Heart right ventricle (tissue), 16 donors: ENCODE data around the gene WDR49. TPM values are rescaled to one million over a fixed set of nuclear protein-coding genes. Genes with fewer than 3 reads are reported as not detected.
"Not testable (repeated sequence)": the region's sequence is repeated elsewhere in the genome, so short reads cannot be mapped to it uniquely, and the experiment has no call there.

Experiments used
- ATAC-seq, 8 donors: fragments of 200-7000 bp; cut with Tn5 transposase; one replicate each; pipeline ENCODE4 v1.9.1; 2020; ENCODE audit warnings: mild to moderate bottlenecking in 8 of 8, moderate library complexity in 8 of 8, moderate number of reproducible peaks in 1 of 8
- DNase-seq, 2 donors: peaks; one replicate each; pipeline ENCODE4 v3.0.0-alpha.2; 2020
- H3K27ac ChIP-seq, 10 donors: fragments of 200-600 bp; sonication (generic) in 2 of 10; one replicate each; pipeline versions ENCODE4 v1.5.0 to v1.8.0; 2020 to 2022; ENCODE audit warnings: mild to moderate bottlenecking in 3 of 10
- H3K27me3 ChIP-seq, 7 donors: fragments of 200-600 bp; one replicate each; pipeline ENCODE4 v1.8.0; 2021 to 2022; ENCODE audit warnings: mild to moderate bottlenecking in 2 of 7
- H3K36me3 ChIP-seq, 9 donors: fragments of 200-600 bp; sonication (generic) in 1 of 9; one replicate each; pipeline versions ENCODE4 v1.5.0 to v1.8.0; 2020 to 2022; ENCODE audit warnings: mild to moderate bottlenecking in 2 of 9
- H3K4me1 ChIP-seq, 9 donors: fragments of 200-600 bp; sonication (generic) in 1 of 9; one replicate each; pipeline versions ENCODE4 v1.5.0 to v1.8.0; 2020 to 2022; ENCODE audit warnings: mild to moderate bottlenecking in 4 of 9
- H3K4me3 ChIP-seq, 10 donors: fragments of 200-600 bp; sonication (generic) in 2 of 10; one replicate each; pipeline versions ENCODE4 v1.5.0 to v1.8.0; 2020 to 2022; ENCODE audit warnings: mild to moderate bottlenecking in 7 of 10, moderate library complexity in 2 of 10
- H3K9me3 ChIP-seq, 11 donors: fragments of 200-600 bp in 10 of 11; sonication (generic) in 2 of 11; one replicate each; pipeline versions ENCODE4 v1.5.0 to v1.8.0; 2013 to 2022; ENCODE audit warnings: mild to moderate bottlenecking in 2 of 11, control low read depth in 1 of 11, moderate library complexity in 1 of 11
- WGBS, 2 donors: extraction: QIAGEN DNeasy Blood & Tissue Kit; methylation state at CpG; one replicate each; pipeline ENCODE4 v1.1.7; 2013; ENCODE audit warnings: inconsistent platforms in 1 of 2; 5-methylcytosine and 5-hydroxymethylcytosine counted together
- intact Hi-C, 10 donors: fragments of 100-400 bp; cut with DNase I; formaldehyde crosslinking; loops; one replicate each; pipeline versions ENCODE4 v1.11.1 to v1.14.2; 2022
- polyA plus RNA-seq, 2 donors: library from polyadenylated mRNA; stranded (reverse); fragments of 200-250 nt; gene quantifications; one replicate each; pipeline ENCODE4 v1.2.3, GENCODE V29; 2013
- total RNA-seq, 10 donors: library from RNA; stranded (reverse); fragmentation: NEBNext Ultra II Directional in 3 of 10; extraction: Animal tissue kit (Norgen Biotek cat#: 25700) in 3 of 10; gene quantifications; one replicate each; pipeline versions ENCODE4 v1.2.1 to v1.2.4, GENCODE V29; 2021 to 2023
- TF ChIP-seq, protein P1 (sequence below), 9 donors: fragments of 200-600 bp; sonication (generic) in 2 of 9; IDR thresholded peaks; one replicate each; pipeline versions ENCODE4 v1.5.0 to v1.8.0; 2021 to 2022; ENCODE audit warnings: antibody characterized with exemption in 9 of 9, mild to moderate bottlenecking in 5 of 9, moderate library complexity in 1 of 9
- donor health status: Arrhythmogenic right ventricular cardiomyopathy.
- donor health status: ischemic (EF 13 %, LVEDD 7.1; RV severe dilation, severe dysfunction).
- donor health status: healthy with polysubstance abuse.
- donor health status: DM: no; HTN: yes; CAD: no.
- donor health status: DM: no; HTN: no; CAD: no.
- donor health status: ischemic (EF 25% LVEDD 6.9; RV normal size, moderate dysfunction).
- donor health status: ischemic (EF 25% LVEDD 5.7; RV mildly dilated, moderate dysfunction).
- donor health status: healthy.
- donor health status: DM: yes; HTN: yes; CAD: no.
- donor health status: Ischemic cardiomyopathy.
- donor health status: ischemic (EF 35%, LVEDD 5.7; RV mildly dilated, moderate dysfunction).
- donor health status: nonischemic (EF 11% LVEDD 7.7; RV severe dilation, severe dysfunction).
- donor health status: DM: yes; HTN: yes; CAD: no.
- donor health status: PGD.
- donor health status: ischemic (EF 29% LVEDD 5.4; RV normal size, mild dysfunction).
- donor health status: nonischemic (EF 23%, LVEDD 6.1; RV moderate dilation, normal function).

The WDR49 gene
- total and polyA plus RNA-seq, 12 donors = 0.06 to 6.6 (median 2.1) TPM

DNA sequence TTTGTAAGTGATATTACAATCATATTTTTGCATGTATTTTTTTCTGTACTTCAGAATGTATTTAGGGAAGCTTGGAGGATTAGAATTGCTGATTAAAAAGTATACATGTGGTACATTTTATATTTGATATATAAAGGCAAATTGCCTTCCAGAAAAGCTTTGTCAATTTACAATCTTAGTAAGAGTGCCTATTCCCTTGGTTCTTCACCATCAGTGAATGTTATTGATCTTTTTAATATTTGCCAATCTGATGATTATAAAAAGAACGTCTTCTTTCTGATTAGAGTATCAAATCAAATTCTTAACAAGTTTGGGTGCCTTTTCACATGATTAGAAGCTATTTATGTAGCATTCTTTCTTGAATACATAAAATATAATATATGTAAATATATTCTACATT, 9.1 kb downstream of the WDR49 start:
- no peak overlapping the region for H3K4me3 ChIP-seq
- H3K9me3 ChIP-seq = peaks cover 0 to 22% (median 6%) of the 10 kb centered on the region in 11 donors
- TF ChIP-seq, protein P1, sequence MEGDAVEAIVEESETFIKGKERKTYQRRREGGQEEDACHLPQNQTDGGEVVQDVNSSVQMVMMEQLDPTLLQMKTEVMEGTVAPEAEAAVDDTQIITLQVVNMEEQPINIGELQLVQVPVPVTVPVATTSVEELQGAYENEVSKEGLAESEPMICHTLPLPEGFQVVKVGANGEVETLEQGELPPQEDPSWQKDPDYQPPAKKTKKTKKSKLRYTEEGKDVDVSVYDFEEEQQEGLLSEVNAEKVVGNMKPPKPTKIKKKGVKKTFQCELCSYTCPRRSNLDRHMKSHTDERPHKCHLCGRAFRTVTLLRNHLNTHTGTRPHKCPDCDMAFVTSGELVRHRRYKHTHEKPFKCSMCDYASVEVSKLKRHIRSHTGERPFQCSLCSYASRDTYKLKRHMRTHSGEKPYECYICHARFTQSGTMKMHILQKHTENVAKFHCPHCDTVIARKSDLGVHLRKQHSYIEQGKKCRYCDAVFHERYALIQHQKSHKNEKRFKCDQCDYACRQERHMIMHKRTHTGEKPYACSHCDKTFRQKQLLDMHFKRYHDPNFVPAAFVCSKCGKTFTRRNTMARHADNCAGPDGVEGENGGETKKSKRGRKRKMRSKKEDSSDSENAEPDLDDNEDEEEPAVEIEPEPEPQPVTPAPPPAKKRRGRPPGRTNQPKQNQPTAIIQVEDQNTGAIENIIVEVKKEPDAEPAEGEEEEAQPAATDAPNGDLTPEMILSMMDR (IDR thresholded peaks at IDR 0.05) = no peak
- intact Hi-C loops = no loop called here
- H3K36me3 ChIP-seq = no peaks in the 10 kb centered on the region
- H3K4me1 ChIP-seq = no peaks in the 10 kb centered on the region
- WGBS, 2 donors = 64 to 71% methylated on average over 1 of the region's 1 CpG
- ATAC-seq = no peak
- no peak for DNase-seq
- H3K27me3 ChIP-seq = no peaks in the 10 kb centered on the region
- H3K27ac ChIP-seq = no peak overlapping the region

DNA sequence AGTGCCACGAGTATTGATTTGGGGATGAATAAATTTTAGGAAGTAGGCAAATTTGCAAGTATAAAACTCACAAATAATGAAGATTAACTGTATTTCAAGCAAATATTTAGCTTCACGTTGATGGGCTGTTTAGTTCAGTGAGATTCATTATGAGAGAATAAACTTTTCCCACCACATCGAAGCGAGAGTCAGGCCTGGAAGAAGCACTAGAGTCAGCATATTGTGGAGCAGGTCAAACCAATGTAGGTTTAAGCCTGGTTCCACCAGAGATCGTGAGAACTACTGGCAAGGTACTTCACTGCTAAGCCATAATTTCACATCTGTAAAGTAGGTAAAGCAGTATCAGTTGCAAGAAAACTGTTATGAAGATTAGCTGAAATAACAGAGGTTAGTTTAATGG, 22.3 kb downstream of the WDR49 start:
- no peak for DNase-seq
- intact Hi-C loops = no loop called here
- WGBS, 2 donors = 55% methylated on average over 5 of the region's 5 CpGs
- Histone ChIP-seq H3K36me3 (no peaks in the 10 kb centered on the region), H3K4me1 (no peaks in the 10 kb centered on the region), H3K27ac (no peak overlapping the region), H3K4me3 (no peak overlapping the region), H3K9me3 (peaks cover 0 to 2% (median 0%) of the 10 kb centered on the region in 11 donors), H3K27me3 (no peaks in the 10 kb centered on the region)
- TF ChIP-seq, protein P1 (IDR thresholded peaks at IDR 0.05) = no peak
- no peak for ATAC-seq

DNA sequence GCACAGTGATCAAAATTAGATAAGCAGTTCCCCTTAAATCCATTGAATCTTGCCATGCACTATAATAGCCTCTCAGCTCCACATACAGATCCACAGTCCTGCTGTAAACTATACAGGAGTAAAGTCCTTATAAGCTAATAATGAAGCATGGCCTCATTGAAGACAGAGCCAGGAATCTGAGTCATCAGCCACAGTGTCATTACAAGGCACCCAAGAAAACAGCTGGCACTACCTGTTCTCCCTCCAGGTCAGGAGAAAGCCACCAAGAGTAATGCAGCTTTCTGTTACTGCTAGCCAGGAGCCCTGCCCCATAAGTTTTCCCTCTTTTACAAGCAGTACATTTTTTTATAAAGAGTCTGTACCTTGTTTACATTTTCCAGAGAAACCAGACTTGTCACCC, 27.3 kb downstream of the WDR49 start:
- H3K27me3 ChIP-seq = no peaks in the 10 kb centered on the region
- H3K9me3 ChIP-seq = no peaks in the 10 kb centered on the region
- TF ChIP-seq, protein P1 (IDR thresholded peaks at IDR 0.05) = no peak
- H3K4me3 ChIP-seq = no peak overlapping the region
- H3K27ac ChIP-seq = no peak overlapping the region
- no peaks in the 10 kb centered on the region for H3K4me1 ChIP-seq
- intact Hi-C loops = no loop called here
- ATAC-seq (no peak), DNase-seq (no peak)
- no peaks in the 10 kb centered on the region for H3K36me3 ChIP-seq

DNA sequence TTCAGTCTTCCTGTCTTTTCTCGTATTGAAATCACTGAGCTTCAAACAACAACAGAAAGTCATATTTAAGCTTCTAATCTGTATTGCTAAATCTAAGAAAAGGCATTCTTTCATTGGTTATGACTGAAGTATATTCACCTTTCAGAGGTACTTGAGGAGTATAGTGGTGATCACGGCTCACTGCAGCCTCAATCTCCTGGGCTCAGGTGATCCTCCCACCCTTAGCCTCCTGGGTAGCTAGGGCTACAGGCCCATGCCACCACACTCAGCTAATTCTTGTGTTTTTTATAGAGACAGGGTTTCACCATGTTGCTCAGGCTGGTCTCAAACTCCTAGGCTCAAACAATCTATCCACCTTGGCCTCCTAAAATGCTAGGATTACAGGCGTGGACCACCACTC, 38.7 kb downstream of the WDR49 start:
- DNase-seq (no peak), ATAC-seq (no peak)
- intact Hi-C loops = no loop called here
- H3K27ac ChIP-seq = no peak overlapping the region
- H3K4me1 ChIP-seq = no peaks in the 10 kb centered on the region
- no peaks in the 10 kb centered on the region for H3K9me3 ChIP-seq
- H3K4me3 ChIP-seq = no peak overlapping the region
- WGBS, 2 donors = 86 to 94% methylated on average over 3 of the region's 3 CpGs
- TF ChIP-seq, protein P1 (IDR thresholded peaks at IDR 0.05) = no peak
- no peaks in the 10 kb centered on the region for H3K27me3 ChIP-seq
- no peaks in the 10 kb centered on the region for H3K36me3 ChIP-seq

DNA sequence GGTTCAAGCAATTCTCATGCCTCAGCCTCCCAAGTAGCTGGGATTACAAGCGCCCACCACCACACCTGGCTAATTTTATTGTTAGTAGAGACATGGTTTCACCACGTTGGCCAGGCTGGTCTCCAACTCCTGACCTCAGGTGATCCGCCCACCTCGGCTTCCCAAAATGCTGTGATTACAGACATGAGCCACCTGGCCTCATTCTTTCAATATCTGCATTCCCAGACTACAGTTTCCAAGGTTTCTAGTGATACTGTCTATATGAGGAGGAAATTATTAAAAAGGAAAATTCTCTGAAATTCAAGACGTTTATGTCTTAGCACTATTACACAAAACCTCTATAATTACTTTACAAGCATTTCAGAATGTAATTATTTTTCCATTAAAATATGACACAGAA, 39.5 kb downstream of the WDR49 start:
- DNase-seq, H3K27me3 ChIP-seq, H3K9me3 ChIP-seq, ATAC-seq, H3K27ac ChIP-seq, H3K36me3 ChIP-seq, intact Hi-C loops, H3K4me1 ChIP-seq, H3K4me3 ChIP-seq: not testable (repeated sequence)
- WGBS, 2 donors = 64 to 68% methylated on average over 5 of the region's 5 CpGs
